H1 (cell line): ENCODE data around the gene SCN1B. TPM values are rescaled to one million over a fixed set of nuclear protein-coding genes. Genes with fewer than 3 reads are reported as not detected.

Experiments used
- CTCF ChIA-PET: fragments of 300-600 bp; sonication (Branson Sonifier 250); formaldehyde crosslinking; loops from one replicate; lab custom pipeline; 2021; ENCODE audit not compliant: partially characterized antibody; lab: Charles Lee
- POLR2A ChIA-PET: fragments of 300-600 bp; sonication (Branson Sonifier 250); formaldehyde crosslinking; loops from one replicate; lab custom pipeline; 2021; ENCODE audit warnings: inconsistent platforms; ENCODE audit not compliant: partially characterized antibody; lab: Charles Lee
- DNase-seq, 2 experiments: peaks; one replicate each; pipeline versions ENCODE4 v3.0.0 to v3.0.0-alpha.2; 2010 to 2022; ENCODE audit warnings: low spot score in 2 of 2, low read depth in 1 of 2, mixed read lengths in 1 of 2
- FAIRE-seq: peaks from 2 replicates; lab custom pipeline; 2011; peaks lifted over from hg19 to GRCh38; lab: Jason Lieb, UNC
- H2AFZ ChIP-seq: 2 replicates; pipeline ENCODE4 v1.8.1; 2012; ENCODE audit warnings: low read length, inconsistent platforms
- H2AK5ac ChIP-seq: 2 replicates; pipeline ENCODE4 v1.6.1; 2013; ENCODE audit warnings: low read depth, low read length
- H2BK120ac ChIP-seq: replicated peaks from 2 replicates; pipeline ENCODE3; 2013; ENCODE audit warnings: low read depth, low read length, inconsistent platforms
- H2BK12ac ChIP-seq: 2 replicates; pipeline ENCODE4 v1.6.1; 2013; ENCODE audit warnings: low read depth, low read length
- H2BK15ac ChIP-seq: 2 replicates; pipeline ENCODE4 v1.6.1; 2013; ENCODE audit warnings: low read length
- H2BK20ac ChIP-seq: 2 replicates; pipeline ENCODE4 v1.6.1; 2013; ENCODE audit warnings: low read length
- H2BK5ac ChIP-seq: 2 replicates; pipeline ENCODE4 v1.6.1; 2013; ENCODE audit warnings: low read depth, low read length
- H3K14ac ChIP-seq: 2 replicates; pipeline ENCODE4 v1.6.1; 2013; ENCODE audit warnings: inconsistent platforms; ENCODE audit not compliant: insufficient read length
- H3K18ac ChIP-seq: 2 replicates; pipeline ENCODE4 v1.6.1; 2013; ENCODE audit warnings: low read length; ENCODE audit errors: extremely low read depth
- H3K23ac ChIP-seq: 2 replicates; pipeline ENCODE4 v1.6.1; 2013; ENCODE audit warnings: inconsistent platforms; ENCODE audit not compliant: insufficient read length
- H3K23me2 ChIP-seq: 2 replicates; pipeline ENCODE4 v1.6.1; 2013; ENCODE audit warnings: low read depth, low read length
- H3K27ac ChIP-seq: 2 replicates; pipeline ENCODE4 v1.6.1; 2011; ENCODE audit warnings: low read depth, low read length, inconsistent platforms
- H3K27me3 ChIP-seq, 4 experiments: replicated peaks in 1 of 4; 1 replicate in 1 of 4; 2 replicates in 3 of 4; pipeline versions ENCODE4 v1.6.1 to v1.8.1; 2011 to 2013; ENCODE audit warnings: low read length in 3 of 4, mild to moderate bottlenecking in 3 of 4, inconsistent platforms in 2 of 4, mixed read lengths in 2 of 4, moderate library complexity in 1 of 4; ENCODE audit not compliant: control insufficient read depth in 3 of 4, insufficient read depth in 3 of 4; ENCODE audit errors: extremely low read depth in 1 of 4
- H3K36me3 ChIP-seq, 4 experiments: 2 replicates each; pipeline versions ENCODE4 v1.6.1 to v1.8.1; 2011 to 2013; ENCODE audit warnings: mild to moderate bottlenecking in 4 of 4, low read length in 3 of 4, moderate library complexity in 2 of 4, control low read depth in 1 of 4, inconsistent platforms in 1 of 4; ENCODE audit not compliant: insufficient read depth in 4 of 4, control insufficient read depth in 2 of 4
- H3K4ac ChIP-seq: replicated peaks from 2 replicates; pipeline ENCODE3; 2013; ENCODE audit warnings: low read length, low read depth, mixed read lengths, inconsistent platforms; ENCODE audit not compliant: insufficient read length
- H3K4me1 ChIP-seq, 4 experiments: replicated peaks in 1 of 4; 1 replicate in 1 of 4; 2 replicates in 3 of 4; pipeline versions ENCODE4 v1.6.1 to v1.8.1; 2011 to 2013; ENCODE audit warnings: low read length in 3 of 4, inconsistent platforms in 2 of 4, mixed read lengths in 1 of 4; ENCODE audit not compliant: insufficient read depth in 4 of 4, control insufficient read depth in 3 of 4
- H3K4me2 ChIP-seq, 2 experiments: 2 replicates each; pipeline versions ENCODE4 v1.6.1 to v1.8.1; 2011 to 2013; ENCODE audit warnings: low read depth in 2 of 2, low read length in 2 of 2, control low read depth in 1 of 2, inconsistent platforms in 1 of 2, mild to moderate bottlenecking in 1 of 2; ENCODE audit not compliant: insufficient read depth in 1 of 2
- H3K4me3 ChIP-seq, 4 experiments: fragments of 200-600, 300-600 bp in 1 of 4; sonication (generic), shearing (Covaris generic), sonication (Bioruptor Twin) in 1 of 4; 2 replicates each; pipeline versions ENCODE4 v1.5.1 to v1.8.1; 2011 to 2016; ENCODE audit warnings: low read length in 4 of 4, low read depth in 3 of 4, control low read depth in 2 of 4, inconsistent platforms in 2 of 4, mild to moderate bottlenecking in 2 of 4, mixed read lengths in 1 of 4, moderate library complexity in 1 of 4; ENCODE audit not compliant: insufficient read depth in 2 of 4; ENCODE audit errors: extremely low read depth in 1 of 4
- H3K56ac ChIP-seq: replicated peaks from 2 replicates; pipeline ENCODE3; 2013; ENCODE audit warnings: low read depth, mild to moderate bottlenecking, mixed read lengths, low read length, inconsistent platforms; ENCODE audit not compliant: insufficient read length
- H3K79me1 ChIP-seq: 2 replicates; pipeline ENCODE4 v1.6.1; 2013; ENCODE audit warnings: low read depth, low read length, control low read depth
- H3K79me2 ChIP-seq, 2 experiments: 2 replicates each; pipeline versions ENCODE4 v1.6.1 to v1.8.1; 2012 to 2013; ENCODE audit warnings: low read length in 2 of 2, mild to moderate bottlenecking in 2 of 2, inconsistent platforms in 1 of 2; ENCODE audit not compliant: insufficient read depth in 2 of 2, control insufficient read depth in 1 of 2
- H3K9ac ChIP-seq, 4 experiments: replicated peaks in 1 of 4; 1 replicate in 1 of 4; 2 replicates in 3 of 4; pipeline versions ENCODE4 v1.6.1 to v1.8.1; 2011 to 2013; ENCODE audit warnings: low read depth in 3 of 4, low read length in 3 of 4, control low read depth in 2 of 4, mild to moderate bottlenecking in 2 of 4, moderate library complexity in 2 of 4, inconsistent platforms in 1 of 4; ENCODE audit errors: extremely low read depth in 1 of 4
- H3K9me3 ChIP-seq, 2 experiments: 2 replicates each; pipeline versions ENCODE4 v1.6.1 to v1.8.1; 2012 to 2013; ENCODE audit warnings: mild to moderate bottlenecking in 2 of 2, moderate library complexity in 2 of 2, control low read depth in 1 of 2, inconsistent platforms in 1 of 2, low read depth in 1 of 2, low read length in 1 of 2, mixed read lengths in 1 of 2; ENCODE audit not compliant: insufficient read depth in 2 of 2
- H4K20me1 ChIP-seq, 2 experiments: replicated peaks in 1 of 2; 2 replicates each; pipeline versions ENCODE3 to v1.8.1; 2011 to 2013; ENCODE audit warnings: inconsistent platforms in 2 of 2, low read length in 2 of 2, mild to moderate bottlenecking in 1 of 2; ENCODE audit not compliant: insufficient read depth in 2 of 2, control insufficient read depth in 1 of 2
- H4K5ac ChIP-seq: 2 replicates; pipeline ENCODE4 v1.6.1; 2013; ENCODE audit warnings: low read length, low read depth, mixed read lengths, inconsistent platforms; ENCODE audit not compliant: insufficient read length
- H4K8ac ChIP-seq: 2 replicates; pipeline ENCODE4 v1.8.0; 2013; ENCODE audit warnings: mild to moderate bottlenecking, moderate library complexity, low read length, inconsistent platforms; ENCODE audit not compliant: insufficient read depth; ENCODE audit errors: extremely low read depth
- H4K91ac ChIP-seq: replicated peaks from 2 replicates; pipeline ENCODE3; 2013; ENCODE audit warnings: low read length, mixed read lengths, inconsistent platforms; ENCODE audit not compliant: insufficient read length
- E2F6 ChIP-seq: IDR thresholded peaks from 2 replicates; pipeline ENCODE4 v1.6.1; 2012; ENCODE audit warnings: inconsistent platforms
- JUND ChIP-seq: IDR thresholded peaks from 2 replicates; pipeline ENCODE4 v1.6.1; 2011; ENCODE audit warnings: mild to moderate bottlenecking, improper control_type of control experiment, low read length
- NANOG ChIP-seq: IDR thresholded peaks from 2 replicates; pipeline ENCODE4 v1.6.1; 2011; ENCODE audit warnings: low read length, low read depth, mild to moderate bottlenecking, inconsistent platforms; ENCODE audit not compliant: insufficient read depth, poor library complexity, severe bottlenecking
- NRF1 ChIP-seq: IDR thresholded peaks from 2 replicates; pipeline ENCODE4 v1.6.1; 2011; ENCODE audit warnings: mild to moderate bottlenecking, low read depth, low read length, improper control_type of control experiment
- TCF12 ChIP-seq: IDR thresholded peaks from 2 replicates; pipeline ENCODE4 v1.6.1; 2011; ENCODE audit warnings: low read depth, mild to moderate bottlenecking, low read length
- WGBS, 2 experiments: shearing (Covaris generic) in 1 of 2; methylation state at CpG; one replicate each; pipeline versions ENCODE4 v1.1.6 to v1.1.7; 2013 to 2015; ENCODE audit warnings: low lambda C conversion rate in 2 of 2, mixed read lengths in 2 of 2, inconsistent platforms in 1 of 2, low coverage in 1 of 2, missing lambda C conversion rate in 1 of 2; ENCODE audit not compliant: insufficient replicate concordance in 2 of 2, insufficient coverage in 1 of 2, insufficient read length in 1 of 2; ENCODE audit errors: extremely low coverage in 1 of 2, missing lambda C conversion rate in 1 of 2; 5-methylcytosine and 5-hydroxymethylcytosine counted together
- polyA plus RNA-seq, 7 experiments: library from polyadenylated mRNA; depleted of rRNA in 3 of 7; stranded (reverse) in 5 of 7; unstranded in 2 of 7; fragments of >200 nt in 5 of 7; fragments of 200-250 nt in 2 of 7; gene quantifications; 1 replicate in 5 of 7; 2 replicates in 1 of 7; 4 replicates in 1 of 7; pipeline versions ENCODE4 v1.2.1 to v1.2.3, GENCODE V29; 2011 to 2013; ENCODE audit warnings: missing spikeins in 2 of 7, mixed read lengths in 2 of 7
- total RNA-seq: library from RNA; stranded (reverse); fragmentation: NEBNext Ultra II Directional; extraction: Animal tissue kit (Norgen Biotek cat#: 25700); gene quantifications from 2 replicates; pipeline ENCODE4 v1.2.1, GENCODE V29; 2021

Gene SCN1B
- total and polyA plus RNA-seq, 2 of the 8 experiments (the other 6 are each of a cell fraction or from before 2014, with no cell fraction given) = 3.1 to 3.5 TPM

DNA sequence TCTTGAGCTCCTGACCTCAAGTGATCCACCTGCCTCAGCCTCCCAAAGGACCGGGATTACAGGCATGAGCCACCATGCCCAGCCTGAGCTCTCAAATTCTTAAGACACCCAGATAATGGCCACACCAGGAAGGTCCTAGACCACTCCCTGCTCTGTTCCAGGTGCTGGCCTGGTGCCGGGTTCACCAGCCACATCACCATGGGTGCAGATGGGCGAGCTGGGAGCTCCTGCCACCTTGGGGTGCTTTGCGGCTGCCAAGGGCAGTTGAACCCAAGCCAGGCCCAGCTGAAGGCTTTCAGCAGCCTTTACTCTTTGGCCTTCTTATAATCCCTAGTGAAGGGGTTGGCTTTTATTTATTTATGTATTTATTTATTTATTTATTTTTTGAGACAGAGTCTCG, 16.2 kb downstream of the SCN1B start:
- H3K4ac ChIP-seq = no peak overlapping the region
- WGBS, 2 experiments = 94% methylated on average over 5 of the region's 5 CpGs; no CpG with 5 or more reads in 1 of the 2 experiments
- no peak overlapping the region for H3K9ac ChIP-seq
- no peak overlapping the region for H2BK120ac ChIP-seq
- ChIA-PET CTCF (interaction anchor here (0.8 to 6.4 kb wide), 13 partner anchors 11 to 307 kb away, joined by 3 to 105 read pairs (median 4); partner anchors contain the start of genes FXYD3 and LGI4), POLR2A (interaction anchor here (1.1 to 2.9 kb wide), 6 partner anchors 10 to 369 kb away, joined by 3 to 9 read pairs (median 4); partner anchors contain the start of gene ZNF302)
- H3K56ac ChIP-seq = no peak overlapping the region
- H3K4me2 ChIP-seq = no peak overlapping the region
- peaks cover 5 to 23% (median 13%) of the 10 kb centered on the region in 4 experiments for H3K4me1 ChIP-seq
- H4K8ac ChIP-seq = no peak overlapping the region
- H2AK5ac ChIP-seq = no peak overlapping the region
- no peak overlapping the region for H2BK12ac ChIP-seq
- no peak overlapping the region for H2BK20ac ChIP-seq
- peaks cover 2 to 5% of the 10 kb centered on the region in 2 experiments for H4K20me1 ChIP-seq
- H4K5ac ChIP-seq = no peak overlapping the region
- no peak overlapping the region for H3K4me3 ChIP-seq
- no peak overlapping the region for H3K23ac ChIP-seq
- FAIRE-seq (no peak), DNase-seq (no peak)
- no peaks in the 10 kb centered on the region for H3K9me3 ChIP-seq
- H3K18ac ChIP-seq = no peak overlapping the region
- no peak overlapping the region for H2BK5ac ChIP-seq
- no peaks in the 10 kb centered on the region for H3K79me1 ChIP-seq
- H3K27ac ChIP-seq = no peak overlapping the region
- H2BK15ac ChIP-seq = no peak overlapping the region
- H3K27me3 ChIP-seq = no peaks in the 10 kb centered on the region
- H4K91ac ChIP-seq = no peak overlapping the region
- H3K79me2 ChIP-seq = peaks cover 0 to 12% of the 10 kb centered on the region in 2 experiments; a peak in 1 of 4 replicates
- no peak overlapping the region for H2AFZ ChIP-seq
- H3K36me3 ChIP-seq = no peaks in the 10 kb centered on the region; a peak in 2 of 8 replicates
- no peak overlapping the region for H3K14ac ChIP-seq
- no peaks in the 10 kb centered on the region; the same call in 1 of the 2 replicates for H3K23me2 ChIP-seq
- TF ChIP-seq NANOG (no peak), NRF1 (no peak), E2F6 (no peak), TCF12 (no peak), JUND (no peak)
